ENCODE results near the gene MMEL1. TPM values are rescaled to one million over a fixed set of nuclear protein-coding genes. Genes with fewer than 3 reads are reported as not detected.
A peak's percentile ranks its signal among the peaks of the same experiment; 100 is the strongest.
"Not testable (repeated sequence)": the region's sequence is repeated elsewhere in the genome, so short reads cannot be mapped to it uniquely, and the experiment has no call there.

Gene MMEL1
- total RNA-seq, 1 donor from 2014 or later = 1.4 TPM

GRCh38 chr1:2577565-2578075, 55.2 kb downstream of the MMEL1 start:
- not testable (repeated sequence) for DNase-seq (ENCODE audit: low read depth in 2 of 2)

- no peak for DNase-seq (ENCODE audit: low read depth in 2 of 2)
Observed at GRCh38 chr1:2575801-2576663, 56.8 kb downstream of the MMEL1 start.

GRCh38 chr1:2574350-2574749, 58.5 kb downstream of the MMEL1 start:
- DNase-seq (ENCODE audit: low read depth in 2 of 2) = peak in 1 of 2 donors; percentile 47

GRCh38 chr1:2573250-2573920, 59.4 kb downstream of the MMEL1 start:
- DNase-seq (ENCODE audit: low read depth in 2 of 2) = no peak

- DNase-seq (ENCODE audit: low read depth in 2 of 2) = no peak
Observed at GRCh38 chr1:2571348-2571747, 61.5 kb downstream of the MMEL1 start.

- no peak for DNase-seq (ENCODE audit: low read depth in 2 of 2)
Observed at GRCh38 chr1:2570332-2570731, 62.5 kb downstream of the MMEL1 start.

GRCh38 chr1:2569703-2570102, 63.1 kb downstream of the MMEL1 start:
- not testable (repeated sequence) for DNase-seq (ENCODE audit: low read depth in 2 of 2)

GRCh38 chr1:2569060-2569459, 63.8 kb downstream of the MMEL1 start:
- no peak for DNase-seq (ENCODE audit: low read depth in 2 of 2)

- DNase-seq (ENCODE audit: low read depth in 2 of 2) = not testable (repeated sequence)
Observed at GRCh38 chr1:2568187-2568816, 64.5 kb downstream of the MMEL1 start.

GRCh38 chr1:2567083-2567679, 65.6 kb downstream of the MMEL1 start:
- no peak for DNase-seq (ENCODE audit: low read depth in 2 of 2)

- DNase-seq (ENCODE audit: low read depth in 2 of 2) = no peak
Observed at GRCh38 chr1:2566101-2567045, 66.4 kb downstream of the MMEL1 start.

GRCh38 chr1:2564815-2565374, 67.9 kb downstream of the MMEL1 start:
- DNase-seq (ENCODE audit: low read depth in 2 of 2) = no peak

- no peak for DNase-seq (ENCODE audit: low read depth in 2 of 2)
Observed at GRCh38 chr1:2564006-2564814, 68.6 kb downstream of the MMEL1 start.

- no peak for DNase-seq (ENCODE audit: low read depth in 2 of 2)
Observed at GRCh38 chr1:2563205-2563604, 69.6 kb downstream of the MMEL1 start.

- DNase-seq (ENCODE audit: low read depth in 2 of 2) = no peak
Observed at GRCh38 chr1:2561898-2562895, 70.6 kb downstream of the MMEL1 start.

GRCh38 chr1:2561446-2561845, 71.4 kb downstream of the MMEL1 start:
- DNase-seq (ENCODE audit: low read depth in 2 of 2) = no peak

GRCh38 chr1:2560299-2561073, 72.3 kb downstream of the MMEL1 start:
- no peak for DNase-seq (ENCODE audit: low read depth in 2 of 2)

All from lung microvascular endothelial cell (primary cell).